Keratinocyte (primary cell): Measurements from ENCODE around the gene CMTR1. TPM values are rescaled to one million over a fixed set of nuclear protein-coding genes. Genes with fewer than 3 reads are reported as not detected.

Source experiments
- DNase-seq: peaks from one replicate; pipeline ENCODE4 v3.0.0-alpha.2; 2011; ENCODE audit warnings: low read depth, missing footprints, low spot score
- FAIRE-seq: peaks from 2 replicates; lab custom pipeline; 2011; peaks lifted over from hg19 to GRCh38; lab: Jason Lieb, UNC
- H2AFZ ChIP-seq: 2 replicates; pipeline ENCODE4 v1.6.0; 2012; ENCODE audit warnings: low read length, control low read depth, inconsistent platforms; ENCODE audit not compliant: control insufficient read depth
- H3K27ac ChIP-seq: 2 replicates; pipeline ENCODE4 v1.5.1; 2011; ENCODE audit warnings: low read length; ENCODE audit not compliant: control insufficient read depth, insufficient read depth
- H3K27me3 ChIP-seq: 3 replicates; pipeline ENCODE4 v1.6.0; 2011; ENCODE audit warnings: low read length; ENCODE audit not compliant: control insufficient read depth, insufficient read depth; ENCODE audit errors: extremely low read depth
- H3K36me3 ChIP-seq, 2 experiments: 2 replicates in 1 of 2; 3 replicates in 1 of 2; pipeline ENCODE4 v1.5.1; 2011; ENCODE audit warnings: low read length in 2 of 2, mild to moderate bottlenecking in 1 of 2; ENCODE audit not compliant: control insufficient read depth in 2 of 2, insufficient read depth in 2 of 2; ENCODE audit errors: extremely low read depth in 1 of 2
- H3K4me1 ChIP-seq: 3 replicates; pipeline ENCODE4 v1.5.1; 2011; ENCODE audit warnings: low read length; ENCODE audit not compliant: control insufficient read depth, insufficient read depth; ENCODE audit errors: extremely low read depth
- H3K4me2 ChIP-seq: 3 replicates; pipeline ENCODE4 v1.6.0; 2011; ENCODE audit warnings: low read depth, low read length; ENCODE audit not compliant: control insufficient read depth, insufficient read depth; ENCODE audit errors: extremely low read depth
- H3K4me3 ChIP-seq, 3 experiments: fragments of 200-600 bp in 1 of 3; sonication (generic) in 1 of 3; 2 replicates in 2 of 3; 3 replicates in 1 of 3; pipeline ENCODE4 v1.5.1; 2011 to 2016; ENCODE audit warnings: low read length in 3 of 3, mild to moderate bottlenecking in 3 of 3, control low read depth in 2 of 3, inconsistent platforms in 1 of 3, low read depth in 1 of 3, mixed read lengths in 1 of 3, mixed run types in 1 of 3, moderate library complexity in 1 of 3; ENCODE audit not compliant: control insufficient read depth in 2 of 3, insufficient read depth in 2 of 3; ENCODE audit errors: extremely low read depth in 1 of 3
- H3K79me2 ChIP-seq: 2 replicates; pipeline ENCODE4 v1.6.0; 2012; ENCODE audit warnings: low read length; ENCODE audit not compliant: control insufficient read depth, insufficient read depth
- H3K9ac ChIP-seq: 3 replicates; pipeline ENCODE4 v1.6.0; 2011; ENCODE audit warnings: low read length; ENCODE audit not compliant: control insufficient read depth, insufficient read depth; ENCODE audit errors: extremely low read depth
- H3K9me1 ChIP-seq: 3 replicates; pipeline ENCODE4 v1.6.0; 2011; ENCODE audit warnings: low read length; ENCODE audit not compliant: control insufficient read depth, insufficient read depth; ENCODE audit errors: extremely low read depth
- H3K9me3 ChIP-seq: 2 replicates; pipeline ENCODE4 v1.5.1; 2012; ENCODE audit warnings: low read depth, low read length; ENCODE audit not compliant: control insufficient read depth
- H4K20me1 ChIP-seq: 3 replicates; pipeline ENCODE4 v1.6.0; 2011; ENCODE audit warnings: low read length; ENCODE audit not compliant: control insufficient read depth, insufficient read depth; ENCODE audit errors: extremely low read depth
- EZH2 ChIP-seq: IDR thresholded peaks from one replicate; pipeline ENCODE4 v1.6.1; 2012; ENCODE audit warnings: inconsistent platforms, mild to moderate bottlenecking, low read length, moderate library complexity
- dilution Hi-C: fragments of 300-500 bp; cut with MboI; formaldehyde crosslinking; loops from one replicate; pipeline ENCODE4 v1.7.0; 2020; ENCODE audit warnings: low sequenced_read_pairs; ENCODE audit not compliant: extremely low pct_ligation_motif_present
- polyA plus RNA-seq, 5 experiments: library from polyadenylated mRNA; depleted of rRNA in 3 of 5; stranded (reverse) in 3 of 5; stranded (forward) in 1 of 5; unstranded in 1 of 5; fragments of >200 nt; gene quantifications; 1 replicate in 1 of 5; 2 replicates in 3 of 5; 3 replicates in 1 of 5; pipeline versions ENCODE4 v1.2.1 to v1.2.3, GENCODE V29; 2011 to 2012; ENCODE audit warnings: missing spikeins in 2 of 5, low read depth in 1 of 5, low replicate concordance in 1 of 5
- TF ChIP-seq, protein P1 (sequence below), 3 experiments: IDR thresholded peaks in 1 of 3; conservative IDR thresholded peaks in 1 of 3; optimal IDR thresholded peaks in 1 of 3; 2 replicates in 2 of 3; 3 replicates in 1 of 3; pipeline versions ENCODE3 to v1.5.1; 2011; ENCODE audit warnings: low read length in 3 of 3, mild to moderate bottlenecking in 3 of 3, moderate library complexity in 2 of 3, control low read depth in 1 of 3, inconsistent platforms in 1 of 3; ENCODE audit not compliant: insufficient read depth in 2 of 3; ENCODE audit errors: extremely low read depth in 1 of 3

Gene CMTR1
- polyA plus RNA-seq, 1 donor (not counting 4 experiments of a cell fraction or from before 2014, with no cell fraction given), result 24.6 TPM

DNA sequence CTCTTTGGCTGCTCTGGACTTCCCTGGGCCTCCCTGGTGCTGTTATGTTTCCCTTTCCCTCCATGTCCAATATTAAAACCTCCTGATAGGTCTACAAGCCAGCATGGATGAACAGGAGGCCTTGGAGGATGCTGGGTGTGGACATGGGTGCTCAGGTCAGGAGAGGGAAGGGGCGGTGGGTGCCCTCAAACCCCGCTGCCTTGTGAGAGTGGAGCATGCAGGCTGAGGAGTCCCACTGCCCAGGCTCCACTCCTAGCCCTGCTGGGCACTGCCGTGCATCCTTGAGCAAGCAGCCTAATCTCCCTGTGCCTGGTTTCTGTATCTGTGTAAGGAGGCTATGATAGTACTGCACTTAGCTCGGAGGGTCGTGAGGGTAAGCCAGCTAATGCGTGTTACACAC is 85.1 kb downstream of the CMTR1 start:
- no peaks in the 10 kb centered on the region for H3K36me3 ChIP-seq
- H4K20me1 ChIP-seq, result no peaks in the 10 kb centered on the region
- no peak overlapping the region for H2AFZ ChIP-seq
- no peaks in the 10 kb centered on the region for H3K9me1 ChIP-seq
- peaks cover 9% of the 10 kb centered on the region for H3K27me3 ChIP-seq
- H3K79me2 ChIP-seq, result no peaks in the 10 kb centered on the region
- dilution Hi-C loops, result no loop called here
- peaks cover 13% of the 10 kb centered on the region for H3K4me1 ChIP-seq
- H3K27ac ChIP-seq, result no peak overlapping the region
- no peak overlapping the region for H3K4me2 ChIP-seq
- no peak overlapping the region for H3K9ac ChIP-seq
- no peaks in the 10 kb centered on the region for H3K9me3 ChIP-seq
- FAIRE-seq (no peak), DNase-seq (no peak)
- no peak for TF ChIP-seq EZH2
- TF ChIP-seq, protein P1, sequence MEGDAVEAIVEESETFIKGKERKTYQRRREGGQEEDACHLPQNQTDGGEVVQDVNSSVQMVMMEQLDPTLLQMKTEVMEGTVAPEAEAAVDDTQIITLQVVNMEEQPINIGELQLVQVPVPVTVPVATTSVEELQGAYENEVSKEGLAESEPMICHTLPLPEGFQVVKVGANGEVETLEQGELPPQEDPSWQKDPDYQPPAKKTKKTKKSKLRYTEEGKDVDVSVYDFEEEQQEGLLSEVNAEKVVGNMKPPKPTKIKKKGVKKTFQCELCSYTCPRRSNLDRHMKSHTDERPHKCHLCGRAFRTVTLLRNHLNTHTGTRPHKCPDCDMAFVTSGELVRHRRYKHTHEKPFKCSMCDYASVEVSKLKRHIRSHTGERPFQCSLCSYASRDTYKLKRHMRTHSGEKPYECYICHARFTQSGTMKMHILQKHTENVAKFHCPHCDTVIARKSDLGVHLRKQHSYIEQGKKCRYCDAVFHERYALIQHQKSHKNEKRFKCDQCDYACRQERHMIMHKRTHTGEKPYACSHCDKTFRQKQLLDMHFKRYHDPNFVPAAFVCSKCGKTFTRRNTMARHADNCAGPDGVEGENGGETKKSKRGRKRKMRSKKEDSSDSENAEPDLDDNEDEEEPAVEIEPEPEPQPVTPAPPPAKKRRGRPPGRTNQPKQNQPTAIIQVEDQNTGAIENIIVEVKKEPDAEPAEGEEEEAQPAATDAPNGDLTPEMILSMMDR (optimal IDR thresholded peaks at IDR 0.05 in 1 of 3, IDR thresholded peaks at IDR 0.05 in 1 of 3, conservative IDR thresholded peaks at IDR 0.05 in 1 of 3; ENCODE audit: extremely low read depth in 1 of 3, insufficient read depth in 2 of 3, low read length in 3 of 3), result no peak
- H3K4me3 ChIP-seq, result no peak overlapping the region

DNA sequence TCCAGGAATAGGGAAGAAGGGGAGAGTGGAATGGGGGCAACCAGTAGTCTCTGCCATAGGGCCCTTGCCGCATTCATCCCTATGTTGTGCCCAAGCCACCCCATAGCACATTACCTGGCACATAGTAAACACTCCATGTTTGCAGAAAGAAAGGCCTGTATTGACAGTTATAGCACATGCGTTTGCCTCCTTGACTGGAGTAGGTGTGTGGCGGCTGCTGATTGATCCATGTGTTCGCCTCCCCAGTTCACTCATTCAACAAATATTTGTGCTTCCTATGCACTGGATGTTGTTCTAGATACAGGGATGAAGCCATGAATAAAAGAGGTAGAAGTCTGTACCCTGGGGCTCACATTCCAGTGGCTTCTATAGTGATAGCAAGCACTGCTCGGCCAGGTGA is 86.4 kb downstream of the CMTR1 start:
- FAIRE-seq, result no peak
- H3K4me3 ChIP-seq, result no peak overlapping the region
- no peak overlapping the region for H3K27ac ChIP-seq
- H3K9me3 ChIP-seq, result no peaks in the 10 kb centered on the region
- H2AFZ ChIP-seq, result no peak overlapping the region
- no peaks in the 10 kb centered on the region for H3K79me2 ChIP-seq
- H4K20me1 ChIP-seq, result no peaks in the 10 kb centered on the region
- H3K9me1 ChIP-seq, result no peaks in the 10 kb centered on the region
- no peak for TF ChIP-seq EZH2
- TF ChIP-seq, protein P1 (optimal IDR thresholded peaks at IDR 0.05 in 1 of 3, IDR thresholded peaks at IDR 0.05 in 1 of 3, conservative IDR thresholded peaks at IDR 0.05 in 1 of 3; ENCODE audit: extremely low read depth in 1 of 3, insufficient read depth in 2 of 3, low read length in 3 of 3), result no peak
- no peaks in the 10 kb centered on the region for H3K36me3 ChIP-seq
- dilution Hi-C loops, result no loop called here
- H3K4me1 ChIP-seq, result peaks cover 12% of the 10 kb centered on the region
- H3K9ac ChIP-seq, result no peak overlapping the region
- no peak for DNase-seq
- no peak overlapping the region for H3K4me2 ChIP-seq
- peaks cover 8% of the 10 kb centered on the region for H3K27me3 ChIP-seq
